Uterus (tissue), 4 donors: ENCODE measurements around the gene CCDC88A. TPM values are rescaled to one million over a fixed set of nuclear protein-coding genes. Genes with fewer than 3 reads are reported as not detected.

Experiments
- DNase-seq, 2 donors: peaks; one replicate each; pipeline ENCODE4 v3.0.0-alpha.2; 2019 to 2020
- H3K27ac ChIP-seq, 2 donors: fragments of 200-600 bp; sonication (generic); 1 replicate in 1 of 2; 2 replicates in 1 of 2; pipeline ENCODE4 v1.5.1; 2016 to 2018
- H3K27me3 ChIP-seq, 2 donors: fragments of 200-600 bp; sonication (generic); one replicate each; pipeline ENCODE4 v1.5.1; 2018 to 2019; ENCODE audit warnings: control low read depth in 1 of 2
- H3K36me3 ChIP-seq, 2 donors: fragments of 200-600 bp; sonication (generic); one replicate each; pipeline ENCODE4 v1.5.1; 2019; ENCODE audit warnings: control low read depth in 1 of 2
- H3K4me1 ChIP-seq, 2 donors: fragments of 200-600 bp; sonication (generic); one replicate each; pipeline ENCODE4 v1.5.1; 2018 to 2019; ENCODE audit warnings: control low read depth in 1 of 2
- H3K4me3 ChIP-seq, 2 donors: fragments of 200-600 bp; sonication (generic); 1 replicate in 1 of 2; 2 replicates in 1 of 2; pipeline ENCODE4 v1.5.1; 2018 to 2019; ENCODE audit warnings: mild to moderate bottlenecking in 1 of 2
- H3K9me3 ChIP-seq, 2 donors: fragments of 200-600 bp; sonication (generic); one replicate each; pipeline ENCODE4 v1.5.1; 2019; ENCODE audit warnings: control low read depth in 1 of 2
- POLR2A ChIP-seq, 2 donors: fragments of 450-650 bp; IDR thresholded peaks; one replicate each; pipeline ENCODE4 v1.6.1; 2016; ENCODE audit warnings: antibody characterized with exemption in 2 of 2, mild to moderate bottlenecking in 1 of 2, moderate library complexity in 1 of 2
- intact Hi-C: fragments of 100-400 bp; cut with DNase I; formaldehyde crosslinking; loops from one replicate; pipeline ENCODE4 v1.15.1; 2023; ENCODE audit warnings: low total_unique reads
- total RNA-seq, 4 donors: library from RNA; depleted of rRNA in 3 of 4; stranded (reverse); fragments of >200 nt in 3 of 4; gene quantifications; one replicate each; pipeline versions ENCODE4 v1.1.0 to v1.2.4, GENCODE V29; 2014 to 2023
- TF ChIP-seq, protein P1 (sequence below), 4 experiments: fragments of 200-600 bp in 2 of 4; fragments of 450-650 bp in 2 of 4; sonication (generic) in 2 of 4; IDR thresholded peaks; one replicate each; pipeline ENCODE4 v1.5.1; 2016 to 2019; ENCODE audit warnings: antibody characterized with exemption in 4 of 4, mild to moderate bottlenecking in 2 of 4, moderate library complexity in 1 of 4
- donor health status: DM: yes; HTN: yes; CAD: no.

Gene CCDC88A
- total RNA-seq, 4 donors from 2014 or later = 34.1 to 152 (median 49.9) TPM

DNA sequence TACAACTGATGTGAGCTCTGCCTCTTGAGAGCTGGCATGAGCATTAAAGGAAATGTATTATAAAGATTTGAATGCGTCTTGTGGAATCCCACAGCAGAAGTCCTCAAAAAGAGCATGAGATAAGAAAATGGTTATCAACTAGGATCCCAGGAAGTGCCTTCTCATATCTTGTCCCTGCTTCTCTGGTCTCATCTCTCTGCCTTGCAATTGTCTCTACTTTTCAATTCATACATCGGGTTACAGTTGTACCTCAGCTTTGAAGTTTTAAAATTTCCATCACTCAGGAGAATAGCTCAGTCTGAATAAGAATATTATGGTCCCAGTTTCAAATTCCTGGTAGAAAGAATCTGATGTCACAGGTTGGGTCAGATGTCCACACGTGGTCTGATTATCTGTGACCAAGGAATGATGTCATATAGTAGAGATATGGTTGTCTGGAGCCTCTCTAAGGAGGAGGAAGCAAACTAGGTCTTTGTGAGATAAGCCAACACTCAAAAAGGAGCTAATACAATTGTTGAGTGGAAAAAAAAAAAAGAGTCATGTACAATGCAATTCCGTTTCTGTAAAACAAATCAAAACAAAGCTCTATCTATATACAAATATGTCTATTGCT, 21.7 kb upstream of the CCDC88A start:
- Histone ChIP-seq H3K9me3 (no peaks in the 10 kb centered on the region), H3K27me3 (no peaks in the 10 kb centered on the region), H3K27ac (no peak overlapping the region), H3K4me3 (no peak overlapping the region), H3K4me1 (no peaks in the 10 kb centered on the region), H3K36me3 (no peaks in the 10 kb centered on the region)
- DNase-seq = no peak
- intact Hi-C loops = no loop called here
- TF ChIP-seq POLR2A (IDR thresholded peaks at IDR 0.05) = no peak
- TF ChIP-seq, protein P1, sequence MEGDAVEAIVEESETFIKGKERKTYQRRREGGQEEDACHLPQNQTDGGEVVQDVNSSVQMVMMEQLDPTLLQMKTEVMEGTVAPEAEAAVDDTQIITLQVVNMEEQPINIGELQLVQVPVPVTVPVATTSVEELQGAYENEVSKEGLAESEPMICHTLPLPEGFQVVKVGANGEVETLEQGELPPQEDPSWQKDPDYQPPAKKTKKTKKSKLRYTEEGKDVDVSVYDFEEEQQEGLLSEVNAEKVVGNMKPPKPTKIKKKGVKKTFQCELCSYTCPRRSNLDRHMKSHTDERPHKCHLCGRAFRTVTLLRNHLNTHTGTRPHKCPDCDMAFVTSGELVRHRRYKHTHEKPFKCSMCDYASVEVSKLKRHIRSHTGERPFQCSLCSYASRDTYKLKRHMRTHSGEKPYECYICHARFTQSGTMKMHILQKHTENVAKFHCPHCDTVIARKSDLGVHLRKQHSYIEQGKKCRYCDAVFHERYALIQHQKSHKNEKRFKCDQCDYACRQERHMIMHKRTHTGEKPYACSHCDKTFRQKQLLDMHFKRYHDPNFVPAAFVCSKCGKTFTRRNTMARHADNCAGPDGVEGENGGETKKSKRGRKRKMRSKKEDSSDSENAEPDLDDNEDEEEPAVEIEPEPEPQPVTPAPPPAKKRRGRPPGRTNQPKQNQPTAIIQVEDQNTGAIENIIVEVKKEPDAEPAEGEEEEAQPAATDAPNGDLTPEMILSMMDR (IDR thresholded peaks at IDR 0.05) = no peak

DNA sequence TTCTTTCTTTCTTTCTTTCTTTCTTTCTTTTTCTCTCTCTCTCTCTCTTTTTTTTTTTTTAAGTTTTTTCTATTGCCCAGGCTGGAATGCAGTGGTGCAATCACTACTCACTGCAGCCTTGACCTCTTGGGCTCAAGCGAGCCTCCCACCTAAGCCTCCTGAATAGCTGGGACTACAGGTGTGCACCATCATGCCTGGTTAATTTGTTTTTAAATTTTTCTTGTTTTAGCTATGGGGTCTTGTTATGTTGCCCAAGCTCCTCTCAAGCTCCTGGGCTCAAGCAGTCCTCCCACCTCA, 19.4 kb upstream of the CCDC88A start:
- no peak overlapping the region for H3K4me3 ChIP-seq
- intact Hi-C loops = no loop called here
- H3K36me3 ChIP-seq = no peaks in the 10 kb centered on the region
- TF ChIP-seq POLR2A (IDR thresholded peaks at IDR 0.05) = no peak
- TF ChIP-seq, protein P1 (IDR thresholded peaks at IDR 0.05) = no peak
- H3K4me1 ChIP-seq = no peaks in the 10 kb centered on the region
- no peak for DNase-seq
- H3K27me3 ChIP-seq = no peaks in the 10 kb centered on the region
- H3K9me3 ChIP-seq = no peaks in the 10 kb centered on the region
- no peak overlapping the region for H3K27ac ChIP-seq

DNA sequence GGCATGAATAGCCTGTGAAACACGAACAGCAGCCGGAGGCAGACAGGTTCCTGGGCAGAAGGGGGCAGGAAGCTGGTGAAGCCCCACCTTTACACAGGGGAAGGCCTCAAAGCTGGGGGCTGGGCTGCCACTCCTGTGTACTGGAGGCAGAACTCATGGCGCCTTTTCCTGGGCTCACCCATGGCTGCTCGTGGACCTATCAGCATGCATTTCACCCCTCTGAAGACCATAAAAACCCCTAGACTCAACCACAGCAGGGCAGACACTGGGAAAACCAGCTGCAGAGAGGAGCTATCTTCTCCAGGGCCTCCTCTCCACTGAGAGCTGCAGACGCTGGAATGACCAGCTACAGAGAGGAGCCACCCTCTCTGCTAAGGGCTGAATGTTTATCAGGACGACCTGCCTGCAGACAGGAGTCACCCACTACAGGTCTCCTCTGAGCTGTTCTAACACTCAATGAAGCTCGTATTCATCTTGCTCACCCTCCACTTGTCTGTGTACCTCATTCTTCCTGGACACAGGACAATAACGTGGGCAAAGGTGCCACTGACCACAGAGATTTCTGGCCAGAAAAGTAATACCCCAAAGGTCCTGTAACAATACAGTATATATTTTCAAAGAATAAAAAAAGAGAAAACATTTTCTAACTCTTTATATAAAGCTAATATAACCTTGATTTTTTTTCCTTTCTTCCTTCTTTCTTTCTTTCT, 18.9 kb upstream of the CCDC88A start:
- DNase-seq = no peak
- Histone ChIP-seq H3K9me3 (no peaks in the 10 kb centered on the region), H3K27me3 (no peaks in the 10 kb centered on the region), H3K36me3 (no peaks in the 10 kb centered on the region), H3K4me1 (no peaks in the 10 kb centered on the region), H3K27ac (no peak overlapping the region), H3K4me3 (no peak overlapping the region)
- intact Hi-C loops = no loop called here
- TF ChIP-seq POLR2A (IDR thresholded peaks at IDR 0.05) = no peak
- TF ChIP-seq, protein P1 (IDR thresholded peaks at IDR 0.05) = no peak

DNA sequence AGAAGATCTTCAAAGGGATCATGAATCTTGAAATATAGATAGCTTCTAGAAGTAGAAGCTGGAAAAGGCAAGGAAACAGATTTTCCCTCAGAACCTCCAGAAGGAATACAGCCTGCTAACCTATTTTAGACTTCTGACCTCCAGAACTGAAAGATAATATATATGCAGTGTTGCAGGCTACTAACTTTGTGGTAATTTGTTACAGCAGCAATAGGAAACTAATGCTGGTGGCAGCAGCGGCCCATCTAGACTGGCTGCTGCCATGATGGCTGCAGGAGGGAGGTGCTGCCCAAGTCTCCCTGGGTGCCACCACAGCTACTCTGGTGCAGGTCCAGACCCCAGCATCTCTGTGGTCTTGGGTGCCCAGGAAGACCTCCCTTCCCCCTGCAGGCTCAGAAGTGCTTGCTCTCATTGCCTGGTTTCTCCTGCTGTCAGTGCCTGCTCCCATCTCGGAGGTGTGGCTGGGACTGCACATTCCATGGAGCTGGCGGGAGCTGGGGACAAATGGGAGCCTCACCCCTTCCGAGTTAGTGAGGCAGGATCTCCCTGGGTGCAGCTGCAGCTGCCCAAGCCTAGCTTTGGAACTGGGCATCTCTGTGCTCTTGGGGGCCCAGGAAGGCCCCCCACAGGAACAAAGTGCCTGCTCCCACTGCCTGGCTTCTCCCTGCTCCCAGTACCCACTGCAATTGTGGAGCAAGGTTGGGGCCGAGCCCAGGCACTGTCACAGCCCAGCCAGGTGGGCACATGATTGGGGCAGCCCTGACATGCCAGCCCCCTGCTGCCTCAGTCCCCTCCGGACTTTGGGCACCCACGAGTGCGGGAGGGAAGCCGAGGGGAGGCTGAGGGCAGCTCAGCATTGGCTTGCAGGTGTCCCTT, 18.1 kb upstream of the CCDC88A start:
- Histone ChIP-seq H3K27ac (no peak overlapping the region), H3K4me1 (no peaks in the 10 kb centered on the region), H3K4me3 (no peak overlapping the region), H3K36me3 (no peaks in the 10 kb centered on the region), H3K27me3 (no peaks in the 10 kb centered on the region), H3K9me3 (no peaks in the 10 kb centered on the region)
- no peak for DNase-seq
- intact Hi-C loops = no loop called here
- no peak for TF ChIP-seq POLR2A (IDR thresholded peaks at IDR 0.05)
- TF ChIP-seq, protein P1 (IDR thresholded peaks at IDR 0.05) = no peak
